PFSK-1 (cell line): ENCODE data around the gene TTYH2.

Experiments
- FOXP2 ChIP-seq: optimal IDR thresholded peaks from 2 replicates; pipeline ENCODE3; 2011; ENCODE audit warnings: borderline replicate concordance, control low read depth, inconsistent platforms; ENCODE audit not compliant: insufficient read depth; ENCODE audit errors: extremely low read length, extremely low read depth
- POLR2AphosphoS5 ChIP-seq: IDR thresholded peaks from 2 replicates; pipeline ENCODE4 v1.6.1; 2012; ENCODE audit warnings: low read depth, mild to moderate bottlenecking, control low read depth, low read length, moderate library complexity
- REST ChIP-seq, 2 experiments: IDR thresholded peaks; 2 replicates each; pipeline versions ENCODE4 v1.6.1 to v1.8.0; 2011 to 2012; ENCODE audit warnings: low read depth in 2 of 2, low read length in 2 of 2, control low read depth in 1 of 2, inconsistent platforms in 1 of 2, mild to moderate bottlenecking in 1 of 2, moderate library complexity in 1 of 2; ENCODE audit not compliant: insufficient read depth in 1 of 2
- SIN3A ChIP-seq: IDR thresholded peaks from 2 replicates; pipeline ENCODE4 v1.6.1; 2012; ENCODE audit warnings: mild to moderate bottlenecking, low read length, moderate library complexity, borderline replicate concordance; ENCODE audit not compliant: insufficient read depth
- TAF1 ChIP-seq: IDR thresholded peaks from 2 replicates; pipeline ENCODE4 v1.6.1; 2012; ENCODE audit warnings: low read length, control low read depth, borderline replicate concordance; ENCODE audit not compliant: insufficient read depth

The TTYH2 gene

GRCh38 chr17:74305865-74306654 is 92.7 kb downstream of the TTYH2 start:
- no peak for TF ChIP-seq SIN3A
- no peak for TF ChIP-seq POLR2AphosphoS5
- TF ChIP-seq TAF1 = no peak
- no peak for TF ChIP-seq REST (IDR thresholded peaks at IDR 0.05; ENCODE audit: insufficient read depth in 1 of 2, low read depth in 2 of 2, low read length in 2 of 2)
- no peak for TF ChIP-seq FOXP2

GRCh38 chr17:74307984-74308773 is 94.8 kb downstream of the TTYH2 start:
- no peak for TF ChIP-seq POLR2AphosphoS5
- TF ChIP-seq TAF1 = no peak
- no peak for TF ChIP-seq REST (IDR thresholded peaks at IDR 0.05; ENCODE audit: insufficient read depth in 1 of 2, low read depth in 2 of 2, low read length in 2 of 2)

GRCh38 chr17:74309902-74310301 is 96.5 kb downstream of the TTYH2 start:
- TF ChIP-seq REST (IDR thresholded peaks at IDR 0.05; ENCODE audit: insufficient read depth in 1 of 2, low read depth in 2 of 2, low read length in 2 of 2) (no peak), TAF1 (no peak), SIN3A (no peak), POLR2AphosphoS5 (no peak), FOXP2 (no peak)
